ENCODE results near the gene HLA-DQA1. TPM values are rescaled to one million over a fixed set of nuclear protein-coding genes. Genes with fewer than 3 reads are reported as not detected.
"Not testable (repeated sequence)": the region's sequence is repeated elsewhere in the genome, so short reads cannot be mapped to it uniquely, and the experiment has no call there.

Gene HLA-DQA1
- total RNA-seq, 1 donor from 2014 or later: 628 TPM

DNA sequence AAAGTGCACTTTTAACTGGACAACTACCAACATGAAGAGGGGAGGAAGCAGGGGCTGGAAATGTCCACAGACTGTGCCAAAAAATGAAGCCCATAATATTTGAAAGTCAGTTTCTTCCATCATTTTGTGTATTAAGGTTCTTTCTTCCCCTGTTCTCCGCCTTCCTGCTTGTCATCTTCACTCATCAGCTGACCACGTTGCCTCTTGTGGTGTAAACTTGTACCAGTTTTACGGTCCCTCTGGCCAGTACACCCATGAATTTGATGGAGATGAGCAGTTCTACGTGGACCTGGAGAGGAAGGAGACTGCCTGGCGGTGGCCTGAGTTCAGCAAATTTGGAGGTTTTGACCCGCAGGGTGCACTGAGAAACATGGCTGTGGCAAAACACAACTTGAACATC lies 3.9 kb downstream of the HLA-DQA1 start:
- Mint-ChIP-seq H3K4me1 (peaks cover 67% of the 10 kb centered on the region), H3K27ac (peak overlapping the region; percentile 100), H3K4me3 (peak overlapping the region; percentile 100), H3K36me3 (ENCODE audit: low read depth) (peaks cover 76% of the 10 kb centered on the region), H3K9me3 (no peaks in the 10 kb centered on the region), H3K27me3 (no peaks in the 10 kb centered on the region)
- ATAC-seq (ENCODE audit: low read depth) (no peak), DNase-seq (no peak)
- TF ChIP-seq CTCF (IDR thresholded peaks at IDR 0.05): no peak
- ChIA-PET CTCF (no interaction called here), POLR2A (interaction anchor here (1.1 to 15.2 kb wide), 11 partner anchors 11 to 202 kb away, joined by 3 to 360 read pairs (median 10); partner anchors contain the start of genes HLA-DQA2, HLA-DQB1 and HLA-DRA)
- intact Hi-C loops (cut with micrococcal nuclease): no loop called here

DNA sequence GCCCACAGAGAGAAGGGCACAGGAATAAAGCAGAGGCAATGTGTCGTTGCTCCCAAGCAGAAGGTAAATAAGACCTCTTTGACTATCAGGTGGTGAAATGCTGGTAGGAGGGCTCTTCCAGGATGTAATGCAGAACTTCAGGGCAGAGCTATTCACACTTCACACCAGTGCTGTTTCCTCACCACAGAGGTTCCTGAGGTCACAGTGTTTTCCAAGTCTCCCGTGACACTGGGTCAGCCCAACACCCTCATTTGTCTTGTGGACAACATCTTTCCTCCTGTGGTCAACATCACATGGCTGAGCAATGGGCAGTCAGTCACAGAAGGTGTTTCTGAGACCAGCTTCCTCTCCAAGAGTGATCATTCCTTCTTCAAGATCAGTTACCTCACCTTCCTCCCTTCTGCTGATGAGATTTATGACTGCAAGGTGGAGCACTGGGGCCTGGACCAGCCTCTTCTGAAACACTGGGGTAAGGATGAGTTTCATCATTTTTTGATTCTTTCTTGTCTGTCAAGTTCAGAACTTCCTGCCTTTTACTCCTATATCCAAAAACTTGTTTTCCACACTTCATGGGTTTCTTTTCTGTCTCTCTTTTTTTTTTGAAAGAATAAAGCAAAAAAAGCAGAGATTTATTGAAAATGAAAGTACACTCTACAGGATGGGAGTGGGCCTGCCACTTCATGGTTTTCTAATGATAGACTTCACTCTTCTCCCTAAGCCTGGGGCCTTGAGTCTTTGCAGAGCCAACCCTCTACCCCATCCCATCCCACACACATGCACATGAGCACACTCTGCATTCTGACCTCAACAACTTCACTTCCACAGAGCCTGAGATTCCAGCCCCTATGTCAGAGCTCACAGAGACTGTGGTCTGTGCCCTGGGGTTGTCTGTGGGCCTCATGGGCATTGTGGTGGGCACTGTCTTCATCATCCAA lies 4.8 kb downstream of the HLA-DQA1 start:
- CTCF ChIA-PET; H3K9me3 Mint-ChIP-seq; DNase-seq; ATAC-seq (ENCODE audit: low read depth); H3K27me3 Mint-ChIP-seq; intact Hi-C loops (cut with micrococcal nuclease): not testable (repeated sequence)
- Mint-ChIP-seq H3K4me1 (peaks cover 62% of the 10 kb centered on the region), H3K4me3 (peak overlapping the region; percentile 100), H3K36me3 (ENCODE audit: low read depth) (peaks cover 75% of the 10 kb centered on the region), H3K27ac (peak overlapping the region; percentile 100)
- POLR2A ChIA-PET: interaction anchor here (0.7 to 15.2 kb wide), 9 partner anchors 14 to 203 kb away, joined by 3 to 360 read pairs (median 13); partner anchors contain the start of gene HLA-DRA

DNA sequence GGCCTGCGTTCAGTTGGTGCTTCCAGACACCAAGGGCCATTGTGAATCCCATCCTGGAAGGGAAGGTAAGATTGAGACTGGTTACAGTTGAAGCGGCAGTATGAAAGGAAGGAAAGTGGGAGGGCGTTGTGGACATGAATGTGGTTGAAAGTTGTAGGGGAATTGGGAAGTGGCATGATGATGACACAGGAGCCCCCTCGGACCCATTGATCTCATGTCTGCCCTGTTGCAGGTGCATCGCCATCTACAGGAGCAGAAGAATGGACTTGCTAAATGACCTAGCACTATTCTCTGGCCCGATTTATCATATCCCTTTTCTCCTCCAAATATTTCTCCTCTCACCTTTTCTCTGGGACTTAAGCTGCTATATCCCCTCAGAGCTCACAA lies 5.5 kb downstream of the HLA-DQA1 start:
- ATAC-seq (ENCODE audit: low read depth) (no peak), DNase-seq (no peak)
- Mint-ChIP-seq H3K9me3 (no peaks in the 10 kb centered on the region), H3K4me1 (peaks cover 61% of the 10 kb centered on the region), H3K36me3 (ENCODE audit: low read depth) (peaks cover 69% of the 10 kb centered on the region), H3K27ac (peak overlapping the region; percentile 77), H3K27me3 (no peaks in the 10 kb centered on the region), H3K4me3 (peak overlapping the region; percentile 100)
- intact Hi-C loops (cut with micrococcal nuclease): no loop called here
- ChIA-PET CTCF (no interaction called here), POLR2A (interaction anchor here (0.9 to 15.2 kb wide), 7 partner anchors 15 to 196 kb away, joined by 3 to 360 read pairs (median 7); no protein-coding TSS in a partner anchor)
- TF ChIP-seq CTCF (IDR thresholded peaks at IDR 0.05): no peak

GRCh38 chr6:32643904-32644303 lies 6.7 kb downstream of the HLA-DQA1 start:
- Mint-ChIP-seq H3K4me1 (peaks cover 64% of the 10 kb centered on the region), H3K27me3 (no peaks in the 10 kb centered on the region), H3K27ac (peak overlapping the region; percentile 53), H3K36me3 (ENCODE audit: low read depth) (peaks cover 61% of the 10 kb centered on the region), H3K9me3 (no peaks in the 10 kb centered on the region), H3K4me3 (no peak overlapping the region)
- TF ChIP-seq CTCF (IDR thresholded peaks at IDR 0.05): no peak
- DNase-seq: no peak
- intact Hi-C loops (cut with micrococcal nuclease): no loop called here
- no peak for ATAC-seq (ENCODE audit: low read depth)
- ChIA-PET CTCF (interaction anchor here (1.1 kb wide), 1 partner anchor 29 kb away, joined by 3 read pairs; no protein-coding TSS in a partner anchor), POLR2A (interaction anchor here (0.5 to 15.2 kb wide), 20 partner anchors 9 to 207 kb away, joined by 3 to 360 read pairs (median 4); partner anchors contain the start of genes HLA-DQB1, HLA-DRA and HLA-DRB5)

- H3K9me3 Mint-ChIP-seq: no peaks in the 10 kb centered on the region
- TF ChIP-seq CTCF (IDR thresholded peaks at IDR 0.05): no peak
- intact Hi-C loops (cut with micrococcal nuclease): no loop called here
- no peak for ATAC-seq (ENCODE audit: low read depth)
- no peak for DNase-seq
- CTCF ChIA-PET: no interaction called here
- H3K4me1 Mint-ChIP-seq: peaks cover 54% of the 10 kb centered on the region
- no peaks in the 10 kb centered on the region for H3K27me3 Mint-ChIP-seq
- peak overlapping the region; percentile 46 for H3K27ac Mint-ChIP-seq
- peaks cover 50% of the 10 kb centered on the region for H3K36me3 Mint-ChIP-seq (ENCODE audit: low read depth)
- H3K4me3 Mint-ChIP-seq: no peak overlapping the region
- POLR2A ChIA-PET: interaction anchor here (0.7 to 15.2 kb wide), 7 partner anchors 7 to 208 kb away, joined by 3 to 360 read pairs (median 5); partner anchors contain the start of gene HLA-DRA
These were observed 8.0 kb downstream of the HLA-DQA1 start for GRCh38 chr6:32645047-32645703.
